Dendritic cell treated with granulocyte-macrophage colony-stimulating factor and Interleukin-4, amounts not matched to agents 40 ng/mL and 50 ng/mL, for 4 days (primary cell): ENCODE measurements around the gene TFDP3.

Experiments
- H3K27ac Mint-ChIP-seq: one replicate; pipeline ENCODE4 v1.8.0; 2022; ENCODE audit warnings: mild to moderate bottlenecking, mixed read lengths
- H3K27me3 Mint-ChIP-seq: one replicate; pipeline ENCODE4 v1.8.0; 2022; ENCODE audit warnings: mild to moderate bottlenecking, mixed read lengths
- H3K36me3 Mint-ChIP-seq: one replicate; pipeline ENCODE4 v1.8.0; 2022; ENCODE audit warnings: low read depth, mixed read lengths
- H3K4me1 Mint-ChIP-seq: one replicate; pipeline ENCODE4 v1.8.0; 2022; ENCODE audit warnings: low read depth, mixed read lengths
- H3K4me3 Mint-ChIP-seq: one replicate; pipeline ENCODE4 v1.8.0; 2022; ENCODE audit warnings: mild to moderate bottlenecking, moderate library complexity, mixed read lengths
- H3K9me3 Mint-ChIP-seq: one replicate; pipeline ENCODE4 v1.8.0; 2022; ENCODE audit warnings: mixed read lengths
- intact Hi-C: fragments of 100-400 bp; cut with micrococcal nuclease; formaldehyde crosslinking; loops from one replicate; pipeline ENCODE4 v1.15.0; 2022

Gene TFDP3

GRCh38 chrX:133171962-133172708 lies 46.0 kb downstream of the TFDP3 start:
- H3K27ac Mint-ChIP-seq, result no peak overlapping the region
- H3K4me1 Mint-ChIP-seq, result no peaks in the 10 kb centered on the region
- no peak overlapping the region for H3K4me3 Mint-ChIP-seq
- no peaks in the 10 kb centered on the region for H3K9me3 Mint-ChIP-seq
- no peaks in the 10 kb centered on the region for H3K36me3 Mint-ChIP-seq
- no peaks in the 10 kb centered on the region for H3K27me3 Mint-ChIP-seq
- intact Hi-C loops, result no loop called here
